PC-9 (cell line): ENCODE measurements around the gene ARHGAP22. TPM values are rescaled to one million over a fixed set of nuclear protein-coding genes. Genes with fewer than 3 reads are reported as not detected.

Experiments
- BruUV-seq: library from RNA; stranded (reverse); fragments of 400-500 nt; replicated peaks from 2 replicates; lab custom pipeline; 2021; lab: Mats Ljungman, UMichigan
- CTCF ChIA-PET: fragments of 300-600 bp; sonication (Branson Sonifier 250); formaldehyde crosslinking; loops from one replicate; lab custom pipeline; 2022; ENCODE audit warnings: antibody characterized with exemption; lab: Charles Lee
- POLR2A ChIA-PET: fragments of 300-600 bp; sonication (Branson Sonifier 250); formaldehyde crosslinking; loops from one replicate; lab custom pipeline; 2022; ENCODE audit warnings: antibody characterized with exemption; ENCODE audit not compliant: unreplicated experiment; lab: Charles Lee
- DNase-seq, 2 experiments: peaks; one replicate each; pipeline versions ENCODE4 v3.0.0 to v3.0.0-alpha.2; 2015 to 2022; ENCODE audit warnings: mixed read lengths in 1 of 2
- H2AFZ ChIP-seq: fragments of 200-600 bp; sonication (generic); 2 replicates; pipeline ENCODE4 v1.8.1; 2017; ENCODE audit warnings: antibody characterized with exemption
- H3F3A ChIP-seq: fragments of 200-600 bp; sonication (generic); 2 replicates; pipeline ENCODE4 v1.8.1; 2017; ENCODE audit warnings: antibody characterized with exemption, mild to moderate bottlenecking, low read depth; ENCODE audit not compliant: insufficient read depth
- H3K27ac ChIP-seq: fragments of 200-600 bp; sonication (generic); 2 replicates; pipeline ENCODE4 v1.6.1; 2016; ENCODE audit warnings: mixed run types
- H3K27me3 ChIP-seq: fragments of 200-600 bp; sonication (generic); 2 replicates; pipeline ENCODE4 v1.6.1; 2016; ENCODE audit warnings: low read depth, mixed run types; ENCODE audit not compliant: insufficient read depth
- H3K36me3 ChIP-seq: fragments of 200-600 bp; sonication (generic); 2 replicates; pipeline ENCODE4 v1.6.1; 2016; ENCODE audit warnings: low read depth, mixed run types
- H3K4me1 ChIP-seq: fragments of 200-600 bp; sonication (generic); replicated peaks from 2 replicates; pipeline ENCODE4 v1.6.1; 2016; ENCODE audit warnings: mixed run types; ENCODE audit not compliant: insufficient read depth
- H3K4me2 ChIP-seq: fragments of 200-600 bp; sonication (generic); 2 replicates; pipeline ENCODE4 v1.6.1; 2017; ENCODE audit warnings: mixed run types
- H3K4me3 ChIP-seq: fragments of 200-600 bp; sonication (generic); 2 replicates; pipeline ENCODE4 v1.6.1; 2016; ENCODE audit warnings: mixed run types
- H3K79me2 ChIP-seq: fragments of 200-600 bp; sonication (generic); 2 replicates; pipeline ENCODE4 v1.6.1; 2017; ENCODE audit warnings: low read depth, mixed run types
- H3K9me2 ChIP-seq: fragments of 200-600 bp; sonication (generic); 2 replicates; pipeline ENCODE4 v1.8.1; 2017; ENCODE audit warnings: mild to moderate bottlenecking; ENCODE audit not compliant: insufficient read depth
- H3K9me3 ChIP-seq: fragments of 200-600 bp; sonication (generic); 2 replicates; pipeline ENCODE4 v1.8.1; 2016; ENCODE audit warnings: low read depth; ENCODE audit not compliant: insufficient read depth
- H4K20me1 ChIP-seq: fragments of 200-600 bp; sonication (generic); 2 replicates; pipeline ENCODE4 v1.8.1; 2017; ENCODE audit not compliant: insufficient read depth
- EZH2 ChIP-seq: fragments of 200-600 bp; sonication (generic); IDR thresholded peaks from 2 replicates; pipeline ENCODE4 v1.8.0; 2017; ENCODE audit warnings: antibody characterized with exemption, low read depth
- intact Hi-C: fragments of 100-400 bp; cut with micrococcal nuclease; formaldehyde crosslinking; loops from one replicate; pipeline ENCODE4 v1.10.0; 2022; ENCODE audit not compliant: unreplicated experiment
- total RNA-seq: library from RNA; stranded (reverse); gene quantifications from 2 replicates; pipeline ENCODE4 v1.2.3, GENCODE V29; 2021
- TF ChIP-seq, protein P1 (sequence below): fragments of 200-600 bp; sonication (generic); conservative IDR thresholded peaks from 2 replicates; pipeline ENCODE4 v1.6.1; 2017; ENCODE audit warnings: mixed run types, antibody characterized with exemption, mild to moderate bottlenecking, moderate library complexity

Gene ARHGAP22
- total RNA-seq, 1 experiment from 2014 or later: 4.0 TPM

- TF ChIP-seq, protein P1, sequence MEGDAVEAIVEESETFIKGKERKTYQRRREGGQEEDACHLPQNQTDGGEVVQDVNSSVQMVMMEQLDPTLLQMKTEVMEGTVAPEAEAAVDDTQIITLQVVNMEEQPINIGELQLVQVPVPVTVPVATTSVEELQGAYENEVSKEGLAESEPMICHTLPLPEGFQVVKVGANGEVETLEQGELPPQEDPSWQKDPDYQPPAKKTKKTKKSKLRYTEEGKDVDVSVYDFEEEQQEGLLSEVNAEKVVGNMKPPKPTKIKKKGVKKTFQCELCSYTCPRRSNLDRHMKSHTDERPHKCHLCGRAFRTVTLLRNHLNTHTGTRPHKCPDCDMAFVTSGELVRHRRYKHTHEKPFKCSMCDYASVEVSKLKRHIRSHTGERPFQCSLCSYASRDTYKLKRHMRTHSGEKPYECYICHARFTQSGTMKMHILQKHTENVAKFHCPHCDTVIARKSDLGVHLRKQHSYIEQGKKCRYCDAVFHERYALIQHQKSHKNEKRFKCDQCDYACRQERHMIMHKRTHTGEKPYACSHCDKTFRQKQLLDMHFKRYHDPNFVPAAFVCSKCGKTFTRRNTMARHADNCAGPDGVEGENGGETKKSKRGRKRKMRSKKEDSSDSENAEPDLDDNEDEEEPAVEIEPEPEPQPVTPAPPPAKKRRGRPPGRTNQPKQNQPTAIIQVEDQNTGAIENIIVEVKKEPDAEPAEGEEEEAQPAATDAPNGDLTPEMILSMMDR: no peak
- no peak for TF ChIP-seq EZH2
- Histone ChIP-seq H3K27ac (no peak overlapping the region), H3K4me2 (no peak overlapping the region), H2AFZ (no peak overlapping the region), H3K4me1 (no peaks in the 10 kb centered on the region), H3F3A (no peaks in the 10 kb centered on the region), H4K20me1 (no peaks in the 10 kb centered on the region), H3K27me3 (no peaks in the 10 kb centered on the region), H3K36me3 (no peaks in the 10 kb centered on the region), H3K9me2 (no peaks in the 10 kb centered on the region; the same call in 1 of the 2 replicates), H3K79me2 (no peaks in the 10 kb centered on the region), H3K9me3 (no peaks in the 10 kb centered on the region; the same call in 1 of the 2 replicates), H3K4me3 (no peak overlapping the region)
- no peak for DNase-seq
- ChIA-PET POLR2A (interaction anchor here (0.7 kb wide), 1 partner anchor 204 kb away, joined by 3 read pairs; no protein-coding TSS in a partner anchor), CTCF (interaction anchor here (0.6 kb wide), 1 partner anchor 142 kb away, joined by 3 read pairs; no protein-coding TSS in a partner anchor)
- intact Hi-C loops: no loop called here
- no TSS peak for BruUV-seq
Measured at GRCh38 chr10:48514255-48514654, 90.6 kb downstream of the ARHGAP22 start.

DNA sequence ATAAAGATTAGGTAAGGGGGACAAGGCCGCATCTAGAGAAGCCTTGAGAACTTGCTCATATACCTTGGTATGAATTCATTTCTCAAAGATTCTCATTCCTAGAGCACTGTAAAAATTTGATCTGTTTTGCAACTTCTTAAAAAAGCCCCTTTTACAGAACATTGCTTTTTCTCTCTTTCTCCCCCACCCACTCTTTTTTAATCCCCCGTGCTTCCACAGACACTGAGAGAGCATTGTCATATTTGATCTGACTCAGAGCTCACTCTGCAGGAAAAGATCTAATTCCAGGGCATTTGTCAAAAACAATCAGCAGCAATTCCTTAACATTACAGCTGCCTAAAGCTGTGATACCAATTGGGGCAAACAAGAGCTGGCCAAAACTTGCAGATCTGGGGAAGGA, 92.0 kb downstream of the ARHGAP22 start:
- Histone ChIP-seq H3K36me3 (no peaks in the 10 kb centered on the region), H3K4me1 (peaks cover 4% of the 10 kb centered on the region; the same call in 1 of the 2 replicates), H2AFZ (no peak overlapping the region), H3F3A (no peaks in the 10 kb centered on the region), H3K27me3 (no peaks in the 10 kb centered on the region), H4K20me1 (no peaks in the 10 kb centered on the region), H3K4me2 (no peak overlapping the region), H3K27ac (no peak overlapping the region), H3K9me3 (no peaks in the 10 kb centered on the region; the same call in 1 of the 2 replicates), H3K4me3 (no peak overlapping the region), H3K9me2 (no peaks in the 10 kb centered on the region; the same call in 1 of the 2 replicates), H3K79me2 (no peaks in the 10 kb centered on the region)
- ChIA-PET POLR2A (no interaction called here), CTCF (interaction anchor here (0.7 kb wide), 1 partner anchor 47 kb away, joined by 3 read pairs; no protein-coding TSS in a partner anchor)
- no TSS peak for BruUV-seq
- intact Hi-C loops: no loop called here
- TF ChIP-seq, protein P1: no peak
- TF ChIP-seq EZH2: no peak
- no peak for DNase-seq

DNA sequence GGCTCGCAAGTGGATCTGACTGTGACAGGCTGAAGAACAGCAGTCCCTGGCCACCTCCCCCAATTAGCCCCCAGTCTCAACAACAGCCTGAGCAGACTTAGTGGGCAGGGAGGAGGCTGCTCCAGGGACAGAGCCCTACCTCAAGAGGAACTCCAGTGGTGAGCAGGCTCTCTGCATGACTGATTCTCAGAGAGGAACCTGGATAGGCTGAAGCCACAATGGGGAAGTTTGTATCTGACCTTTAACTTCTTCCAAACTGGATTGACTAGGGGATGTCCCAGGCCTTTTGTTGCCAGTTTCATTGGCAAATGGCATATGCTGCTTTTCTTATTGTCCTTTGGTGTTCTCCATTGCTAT, 93.0 kb downstream of the ARHGAP22 start:
- Histone ChIP-seq H3K4me1 (peaks cover 4% of the 10 kb centered on the region; the same call in 1 of the 2 replicates), H3K4me2 (no peak overlapping the region), H3F3A (no peaks in the 10 kb centered on the region), H3K9me2 (no peaks in the 10 kb centered on the region; the same call in 1 of the 2 replicates), H3K27me3 (no peaks in the 10 kb centered on the region), H3K4me3 (no peak overlapping the region), H2AFZ (no peak overlapping the region), H3K9me3 (no peaks in the 10 kb centered on the region; the same call in 1 of the 2 replicates), H3K79me2 (no peaks in the 10 kb centered on the region), H3K36me3 (no peaks in the 10 kb centered on the region), H3K27ac (no peak overlapping the region), H4K20me1 (no peaks in the 10 kb centered on the region)
- intact Hi-C loops: no loop called here
- no peak for DNase-seq
- no TSS peak for BruUV-seq
- POLR2A ChIA-PET: no interaction called here
- no peak for TF ChIP-seq EZH2
- TF ChIP-seq, protein P1: no peak
- CTCF ChIA-PET: no interaction called here
